K562 (cell line): ENCODE results near the gene ATRNL1. TPM values are rescaled to one million over a fixed set of nuclear protein-coding genes. Genes with fewer than 3 reads are reported as not detected.

Experiments used
- ATAC-seq: fragments of 200-7000 bp; cut with Tn5 transposase; 3 replicates; pipeline ENCODE4 v1.9.1; 2020; ENCODE audit warnings: moderate library complexity
- BruUV-seq: library from RNA; stranded (reverse); fragments of 400-500 nt; replicated peaks from 2 replicates; lab custom pipeline; 2021; lab: Mats Ljungman, UMichigan
- CTCF ChIA-PET: fragments of 300-600 bp; formaldehyde crosslinking; extraction: SDS; loops from one replicate; lab custom pipeline; 2021; ENCODE audit warnings: low intra/inter-chr PET ratio; lab: Yijun Ruan, JAX
- POLR2A ChIA-PET: fragments of 300-600, 350-650 bp; sonication (Branson Sonifier 250); formaldehyde crosslinking; extraction: SDS; loops from one replicate; lab custom pipeline; 2021; ENCODE audit warnings: antibody characterized with exemption, inconsistent platforms; lab: Yijun Ruan, JAX
- DNase-seq, 4 experiments: peaks; one replicate each; pipeline versions ENCODE4 v3.0.0 to v3.0.0-alpha.2; 2011 to 2018; ENCODE audit warnings: low spot score in 3 of 4, mixed read lengths in 3 of 4; ENCODE audit errors: extremely low read depth in 1 of 4
- FAIRE-seq: peaks from 2 replicates; lab custom pipeline; 2011; peaks lifted over from hg19 to GRCh38; lab: Jason Lieb, UNC
- H2AFZ ChIP-seq: 2 replicates; pipeline ENCODE4 v1.6.0; 2011; ENCODE audit warnings: low read depth, low read length, control low read depth, inconsistent platforms
- H3K27ac ChIP-seq: fragments of 200-600 bp; 3 replicates; pipeline ENCODE4 v1.8.0; 2011; ENCODE audit warnings: low read depth, mild to moderate bottlenecking, control low read depth, inconsistent platforms, low read length, moderate library complexity, mixed read lengths; ENCODE audit errors: extremely low read depth
- H3K27me3 ChIP-seq, 2 experiments: fragments of 300-600 bp in 1 of 2; 2 replicates in 1 of 2; 3 replicates in 1 of 2; pipeline versions ENCODE4 v1.6.0 to v1.8.0; 2011; ENCODE audit warnings: inconsistent platforms in 2 of 2, low read length in 2 of 2, mild to moderate bottlenecking in 1 of 2, mixed read lengths in 1 of 2, moderate library complexity in 1 of 2; ENCODE audit not compliant: control insufficient read depth in 2 of 2, insufficient read depth in 2 of 2
- H3K36me3 ChIP-seq: fragments of 300-600 bp; 3 replicates; pipeline ENCODE4 v1.8.0; 2011; ENCODE audit warnings: mild to moderate bottlenecking, low read length, inconsistent platforms; ENCODE audit not compliant: control insufficient read depth, insufficient read depth
- H3K4me1 ChIP-seq, 2 experiments: fragments of 200-600 bp in 1 of 2; replicated peaks in 1 of 2; 2 replicates in 1 of 2; 3 replicates in 1 of 2; pipeline versions ENCODE4 v1.5.1 to v1.8.0; 2011; ENCODE audit warnings: inconsistent platforms in 2 of 2, low read length in 2 of 2, mild to moderate bottlenecking in 1 of 2, mixed read lengths in 1 of 2, moderate library complexity in 1 of 2; ENCODE audit not compliant: control insufficient read depth in 2 of 2, insufficient read depth in 2 of 2
- H3K4me2 ChIP-seq: 2 replicates; pipeline ENCODE4 v1.6.1; 2011; ENCODE audit warnings: low read length, control low read depth, inconsistent platforms, mixed read lengths; ENCODE audit not compliant: insufficient read depth
- H3K4me3 ChIP-seq: fragments of 200-600 bp; sonication (generic), shearing (Covaris generic); 2 replicates; pipeline ENCODE4 v1.5.1; 2016; ENCODE audit warnings: control low read depth, inconsistent platforms
- H3K79me2 ChIP-seq: fragments of 200-600 bp; 3 replicates; pipeline ENCODE4 v1.8.0; 2011; ENCODE audit warnings: low read length, inconsistent platforms; ENCODE audit not compliant: control insufficient read depth, insufficient read depth
- H3K9ac ChIP-seq, 2 experiments: 2 replicates each; pipeline versions ENCODE4 v1.6.0 to v1.6.1; 2011; ENCODE audit warnings: low read depth in 2 of 2, low read length in 2 of 2, control low read depth in 1 of 2, inconsistent platforms in 1 of 2, mild to moderate bottlenecking in 1 of 2, mixed read lengths in 1 of 2; ENCODE audit not compliant: insufficient read depth in 1 of 2
- H3K9me1 ChIP-seq: one replicate; pipeline ENCODE4 v1.6.0; 2011; ENCODE audit warnings: inconsistent platforms, mild to moderate bottlenecking, low read length, moderate library complexity; ENCODE audit not compliant: control insufficient read depth, insufficient read depth
- H3K9me3 ChIP-seq: replicated peaks from 2 replicates; pipeline ENCODE4 v1.5.1; 2011; ENCODE audit warnings: low read depth, low read length, inconsistent platforms; ENCODE audit not compliant: control insufficient read depth, insufficient read depth
- H4K20me1 ChIP-seq: replicated peaks from 2 replicates; pipeline ENCODE4 v1.6.1; 2011; ENCODE audit warnings: low read length, inconsistent platforms, mixed read lengths; ENCODE audit not compliant: control insufficient read depth, insufficient read depth
- BRCA1 ChIP-seq, 2 experiments: fragments of 450-650 bp in 1 of 2; sonication (generic) in 1 of 2; formaldehyde crosslinking in 1 of 2; IDR thresholded peaks; 2 replicates each; pipeline versions ENCODE4 v1.5.0 to v1.6.1; 2017 to 2020; ENCODE audit warnings: mild to moderate bottlenecking in 1 of 2, missing genetic modification reagents in 1 of 2
- HDAC6 ChIP-seq: IDR thresholded peaks from 2 replicates; pipeline ENCODE4 v1.6.1; 2012; ENCODE audit warnings: low read depth, mild to moderate bottlenecking, control low read depth, inconsistent platforms, low read length, moderate library complexity
- HLTF ChIP-seq: fragments of 450-650 bp; IDR thresholded peaks from 2 replicates; pipeline ENCODE4 v1.6.1; 2016
- ZNF197 ChIP-seq: fragments of 200-800 bp; sonication (Bioruptor generic); IDR thresholded peaks from 2 replicates; pipeline ENCODE4 v1.6.1; 2016; ENCODE audit warnings: low read depth, missing genetic modification characterization, missing compliant biosample characterization
- WGBS: fragments of 100-300 bp; shearing (Covaris generic); methylation state at CpG from one replicate; pipeline ENCODE4 v1.1.6; 2016; ENCODE audit warnings: low coverage, mixed read lengths; ENCODE audit not compliant: insufficient coverage; ENCODE audit errors: missing lambda C conversion rate; 5-methylcytosine and 5-hydroxymethylcytosine counted together
- in situ Hi-C: fragments of 300-500 bp; cut with MboI; formaldehyde crosslinking; loops from 4 replicates; pipeline ENCODE4 v1.15.0; 2018; ENCODE audit warnings: inconsistent platforms, mixed read lengths
- intact Hi-C: fragments of 100-400 bp; cut with micrococcal nuclease; formaldehyde crosslinking; loops from 2 replicates; pipeline ENCODE4 v1.14.2; 2022
- polyA plus RNA-seq, 8 experiments: library from polyadenylated mRNA; depleted of rRNA in 4 of 8; stranded (reverse) in 5 of 8; unstranded in 3 of 8; fragments of >200 nt; fragmentation: Nextera tagmentation in 2 of 8; fragmentation: Illumina TruSeq in 1 of 8; extraction: Ambion mirVana in 2 of 8; extraction: Trizol in 1 of 8; gene quantifications; 2 replicates each; pipeline versions ENCODE4 v1.2.1 to v1.2.3, GENCODE V29; 2011 to 2014; ENCODE audit warnings: inconsistent platforms in 1 of 8, missing spikeins in 1 of 8
- total RNA-seq, 7 experiments: library from RNA; depleted of rRNA in 6 of 7; stranded (reverse); fragments of >200 nt in 6 of 7; fragmentation: Illumina TruSeq in 2 of 7; extraction: Trizol in 2 of 7; gene quantifications; 2 replicates each; pipeline versions ENCODE4 v1.2.1 to v1.2.3, GENCODE V29; 2011 to 2021; ENCODE audit warnings: low replicate concordance in 1 of 7
- TF ChIP-seq, protein P1 (sequence below): fragments of 200-800 bp; sonication (Bioruptor generic); IDR thresholded peaks from 2 replicates; pipeline ENCODE4 v1.6.1; 2016; ENCODE audit warnings: missing genetic modification characterization, missing compliant biosample characterization

Gene ATRNL1
- total and polyA plus RNA-seq, 9 of the 15 experiments (the other 6 are each of a cell fraction or from before 2014, with no cell fraction given) = 0.18 TPM; not detected in 8

DNA sequence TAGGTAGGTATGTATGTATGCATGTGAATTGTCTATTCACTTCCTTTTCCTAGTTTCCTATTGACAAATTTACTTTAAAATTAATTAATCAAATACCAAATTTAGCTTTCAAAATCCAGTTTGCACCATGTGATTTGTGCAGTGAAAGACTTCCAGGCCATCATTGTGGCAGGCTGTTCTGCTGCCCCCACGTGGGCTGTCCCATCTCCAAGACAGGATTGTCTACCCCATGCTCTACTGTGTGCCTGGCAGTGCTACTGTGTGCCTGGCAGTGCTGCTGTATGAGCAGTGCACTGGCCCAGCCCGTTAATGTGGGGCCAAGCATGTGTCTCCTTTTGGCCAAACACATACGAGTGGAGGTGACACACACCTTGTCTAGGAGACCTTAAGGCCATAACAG lies 805.1 kb downstream of the ATRNL1 start:
- H3K9me3 ChIP-seq = no peaks in the 10 kb centered on the region
- H3K4me1 ChIP-seq = no peaks in the 10 kb centered on the region
- H3K9me1 ChIP-seq = no peaks in the 10 kb centered on the region
- ATAC-seq = no peak
- no peak overlapping the region for H3K4me3 ChIP-seq
- no peaks in the 10 kb centered on the region for H3K36me3 ChIP-seq
- no TSS peak for BruUV-seq
- H3K27me3 ChIP-seq = no peaks in the 10 kb centered on the region
- no peaks in the 10 kb centered on the region for H4K20me1 ChIP-seq
- no peak overlapping the region for H3K9ac ChIP-seq
- H3K27ac ChIP-seq = no peak overlapping the region
- H3K4me2 ChIP-seq = no peak overlapping the region
- H2AFZ ChIP-seq = no peak overlapping the region
- in situ Hi-C loops = no loop called here
- ChIA-PET CTCF (no interaction called here), POLR2A (interaction anchor here (0.7 kb wide), 1 partner anchor 1229 kb away, joined by 3 read pairs; no protein-coding TSS in a partner anchor)
- 0% methylated on average over 3 of the region's 3 CpGs for WGBS
- DNase-seq = no peak
- no peak for TF ChIP-seq BRCA1 (IDR thresholded peaks at IDR 0.05)
- TF ChIP-seq BRCA1 (CRISPR knock-in tag; IDR thresholded peaks at IDR 0.05) = no peak
- no peak for TF ChIP-seq HLTF
- no peak for TF ChIP-seq HDAC6
- no peak for TF ChIP-seq ZNF197
- TF ChIP-seq, protein P1, sequence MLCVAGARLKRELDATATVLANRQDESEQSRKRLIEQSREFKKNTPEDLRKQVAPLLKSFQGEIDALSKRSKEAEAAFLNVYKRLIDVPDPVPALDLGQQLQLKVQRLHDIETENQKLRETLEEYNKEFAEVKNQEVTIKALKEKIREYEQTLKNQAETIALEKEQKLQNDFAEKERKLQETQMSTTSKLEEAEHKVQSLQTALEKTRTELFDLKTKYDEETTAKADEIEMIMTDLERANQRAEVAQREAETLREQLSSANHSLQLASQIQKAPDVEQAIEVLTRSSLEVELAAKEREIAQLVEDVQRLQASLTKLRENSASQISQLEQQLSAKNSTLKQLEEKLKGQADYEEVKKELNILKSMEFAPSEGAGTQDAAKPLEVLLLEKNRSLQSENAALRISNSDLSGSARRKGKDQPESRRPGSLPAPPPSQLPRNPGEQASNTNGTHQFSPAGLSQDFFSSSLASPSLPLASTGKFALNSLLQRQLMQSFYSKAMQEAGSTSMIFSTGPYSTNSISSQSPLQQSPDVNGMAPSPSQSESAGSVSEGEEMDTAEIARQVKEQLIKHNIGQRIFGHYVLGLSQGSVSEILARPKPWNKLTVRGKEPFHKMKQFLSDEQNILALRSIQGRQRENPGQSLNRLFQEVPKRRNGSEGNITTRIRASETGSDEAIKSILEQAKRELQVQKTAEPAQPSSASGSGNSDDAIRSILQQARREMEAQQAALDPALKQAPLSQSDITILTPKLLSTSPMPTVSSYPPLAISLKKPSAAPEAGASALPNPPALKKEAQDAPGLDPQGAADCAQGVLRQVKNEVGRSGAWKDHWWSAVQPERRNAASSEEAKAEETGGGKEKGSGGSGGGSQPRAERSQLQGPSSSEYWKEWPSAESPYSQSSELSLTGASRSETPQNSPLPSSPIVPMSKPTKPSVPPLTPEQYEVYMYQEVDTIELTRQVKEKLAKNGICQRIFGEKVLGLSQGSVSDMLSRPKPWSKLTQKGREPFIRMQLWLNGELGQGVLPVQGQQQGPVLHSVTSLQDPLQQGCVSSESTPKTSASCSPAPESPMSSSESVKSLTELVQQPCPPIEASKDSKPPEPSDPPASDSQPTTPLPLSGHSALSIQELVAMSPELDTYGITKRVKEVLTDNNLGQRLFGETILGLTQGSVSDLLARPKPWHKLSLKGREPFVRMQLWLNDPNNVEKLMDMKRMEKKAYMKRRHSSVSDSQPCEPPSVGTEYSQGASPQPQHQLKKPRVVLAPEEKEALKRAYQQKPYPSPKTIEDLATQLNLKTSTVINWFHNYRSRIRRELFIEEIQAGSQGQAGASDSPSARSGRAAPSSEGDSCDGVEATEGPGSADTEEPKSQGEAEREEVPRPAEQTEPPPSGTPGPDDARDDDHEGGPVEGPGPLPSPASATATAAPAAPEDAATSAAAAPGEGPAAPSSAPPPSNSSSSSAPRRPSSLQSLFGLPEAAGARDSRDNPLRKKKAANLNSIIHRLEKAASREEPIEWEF (CRISPR knock-in tag) = no peak
- TF ChIP-seq, all 486 proteins: peak for 0
- intact Hi-C loops = no loop called here
- H3K79me2 ChIP-seq = no peaks in the 10 kb centered on the region
- no peak for FAIRE-seq
